Activated CD8-positive, alpha-beta memory T cell treated with anti-CD3 and anti-CD28 coated beads for 4 hours (primary cell): ENCODE results near the gene B3GNT7.
A peak's percentile ranks its signal among the peaks of the same experiment; 100 is the strongest.

Experiments
- DNase-seq, 2 donors: peaks; one replicate each; pipeline ENCODE4 v3.0.0-alpha.2; 2020; ENCODE audit warnings: low read depth in 2 of 2

Gene B3GNT7

GRCh38 chr2:231384109-231384435 lies 11.4 kb upstream of the B3GNT7 start:
- DNase-seq, result no peak

GRCh38 chr2:231384970-231385369 lies 10.5 kb upstream of the B3GNT7 start:
- no peak for DNase-seq

GRCh38 chr2:231385429-231385828 lies 10.1 kb upstream of the B3GNT7 start:
- no peak for DNase-seq

- no peak for DNase-seq
These were observed 9.1 kb upstream of the B3GNT7 start for GRCh38 chr2:231386446-231386845.

GRCh38 chr2:231387904-231388724 lies 7.4 kb upstream of the B3GNT7 start:
- DNase-seq, result no peak

GRCh38 chr2:231388725-231389346 lies 6.7 kb upstream of the B3GNT7 start:
- no peak for DNase-seq

GRCh38 chr2:231390667-231391066 lies 4.8 kb upstream of the B3GNT7 start:
- DNase-seq, result no peak

- DNase-seq, result no peak
These were observed 3.5 kb upstream of the B3GNT7 start for GRCh38 chr2:231391981-231392380.

- no peak for DNase-seq
These were observed 2.9 kb upstream of the B3GNT7 start for GRCh38 chr2:231392431-231393148.

- peak in 1 of 2 donors; percentile 22 for DNase-seq
These were observed 2.1 kb upstream of the B3GNT7 start for GRCh38 chr2:231393149-231394131.

GRCh38 chr2:231394211-231395141 lies 1.0 kb upstream of the B3GNT7 start:
- DNase-seq, result no peak

GRCh38 chr2:231396058-231396821 lies 730 bp downstream of the B3GNT7 start:
- DNase-seq, result no peak

- DNase-seq, result no peak
These were observed 1.8 kb downstream of the B3GNT7 start for GRCh38 chr2:231397011-231397927.

GRCh38 chr2:231397928-231398294 lies 2.4 kb downstream of the B3GNT7 start:
- no peak for DNase-seq

GRCh38 chr2:231398585-231398984 lies 3.1 kb downstream of the B3GNT7 start:
- DNase-seq, result no peak

GRCh38 chr2:231399046-231399852 lies 3.7 kb downstream of the B3GNT7 start:
- DNase-seq, result no peak

GRCh38 chr2:231399853-231400680 lies 4.6 kb downstream of the B3GNT7 start:
- no peak for DNase-seq
